HCT116 (cell line): ENCODE measurements around the gene COMMD9. TPM values are rescaled to one million over a fixed set of nuclear protein-coding genes. Genes with fewer than 3 reads are reported as not detected.
A peak's percentile ranks its signal among the peaks of the same experiment; 100 is the strongest.

Source experiments
- ATAC-seq: fragments of 200-7000 bp; cut with Tn5 transposase; 2 replicates; pipeline ENCODE4 v1.9.1; 2020; ENCODE audit warnings: mild to moderate bottlenecking, moderate library complexity
- BruUV-seq: library from RNA; stranded (reverse); fragments of 400-500 nt; replicated peaks from 2 replicates; lab custom pipeline; 2021; lab: Mats Ljungman, UMichigan
- CTCF ChIA-PET: fragments of 300-600 bp; sonication (Branson Sonifier 250); formaldehyde crosslinking; loops from one replicate; lab custom pipeline; 2021; ENCODE audit warnings: antibody characterized with exemption; lab: Charles Lee
- POLR2A ChIA-PET: fragments of 300-600, 350-600 bp; sonication (Branson Sonifier 250); formaldehyde crosslinking; loops from one replicate; lab custom pipeline; 2021; ENCODE audit warnings: antibody characterized with exemption; lab: Charles Lee
- RAD21 ChIA-PET, 2 experiments: fragments of 300-600 bp; sonication (Branson Sonifier 250); formaldehyde crosslinking; loops; one replicate each; lab custom pipeline; 2023; ENCODE audit warnings: low total read pairs in 2 of 2; ENCODE audit not compliant: uncharacterized antibody in 2 of 2, unreplicated experiment in 2 of 2, low non-redundant PET in 1 of 2; lab: Charles Lee
- DNase-seq: peaks from one replicate; pipeline ENCODE4 v3.0.0-alpha.2; 2010; ENCODE audit warnings: low read depth, low spot score
- H2AFZ ChIP-seq: fragments of 200-600 bp; shearing (Covaris generic), sonication (generic); 2 replicates; pipeline ENCODE4 v1.6.1; 2017; ENCODE audit warnings: low read depth, mixed run types, mixed read lengths, antibody characterized with exemption, low read length; ENCODE audit not compliant: poor library complexity, severe bottlenecking
- H3K27ac ChIP-seq: 2 replicates; pipeline ENCODE4 v1.5.1; 2012; ENCODE audit warnings: low read depth, low read length
- H3K27me3 ChIP-seq: fragments of 200-600 bp; sonication (generic); 2 replicates; pipeline ENCODE4 v1.6.1; 2016; ENCODE audit warnings: mixed run types, low read length, mixed read lengths; ENCODE audit not compliant: insufficient read depth
- H3K36me3 ChIP-seq, 2 experiments: fragments of 200-500 bp in 1 of 2; fragments of 200-600 bp in 1 of 2; sonication (Bioruptor generic) in 1 of 2; sonication (generic) in 1 of 2; 2 replicates each; pipeline versions ENCODE4 v1.5.1 to v1.6.1; 2014 to 2016; ENCODE audit warnings: low read length in 2 of 2, inconsistent platforms in 1 of 2, mixed read lengths in 1 of 2, mixed run types in 1 of 2; ENCODE audit not compliant: insufficient read depth in 2 of 2, control insufficient read depth in 1 of 2
- H3K4me1 ChIP-seq, 2 experiments: fragments of 200-600 bp in 1 of 2; sonication (generic) in 1 of 2; 2 replicates each; pipeline versions ENCODE4 v1.5.1 to v1.6.1; 2012 to 2017; ENCODE audit warnings: low read length in 2 of 2, inconsistent platforms in 1 of 2, mild to moderate bottlenecking in 1 of 2, mixed read lengths in 1 of 2, mixed run types in 1 of 2, moderate library complexity in 1 of 2; ENCODE audit not compliant: insufficient read depth in 2 of 2, control insufficient read depth in 1 of 2
- H3K4me2 ChIP-seq: fragments of 200-600 bp; sonication (generic); 2 replicates; pipeline ENCODE4 v1.6.1; 2017; ENCODE audit warnings: mixed run types, low read length, mixed read lengths
- H3K4me3 ChIP-seq, 2 experiments: fragments of 200-600 bp in 1 of 2; sonication (generic) in 1 of 2; replicated peaks in 1 of 2; 2 replicates each; pipeline ENCODE4 v1.5.1; 2011 to 2016; ENCODE audit warnings: low read length in 2 of 2, control low read depth in 1 of 2, low read depth in 1 of 2, mild to moderate bottlenecking in 1 of 2, mixed read lengths in 1 of 2, mixed run types in 1 of 2
- H3K79me2 ChIP-seq: fragments of 200-600 bp; sonication (generic); 2 replicates; pipeline ENCODE4 v1.6.1; 2017; ENCODE audit warnings: mild to moderate bottlenecking, mixed run types, low read length, moderate library complexity, mixed read lengths; ENCODE audit not compliant: insufficient read depth
- H3K9ac ChIP-seq: fragments of 200-600 bp; sonication (generic); 2 replicates; pipeline ENCODE4 v1.6.1; 2016; ENCODE audit warnings: low read length, mixed read lengths
- H3K9me2 ChIP-seq: fragments of 200-600 bp; sonication (generic), shearing (Covaris generic); 2 replicates; pipeline ENCODE4 v1.6.1; 2017; ENCODE audit warnings: mixed run types, mild to moderate bottlenecking, moderate library complexity; ENCODE audit not compliant: insufficient read depth
- H3K9me3 ChIP-seq, 2 experiments: fragments of 200-500 bp in 1 of 2; fragments of 200-600 bp in 1 of 2; sonication (Bioruptor generic) in 1 of 2; sonication (generic) in 1 of 2; 2 replicates each; pipeline ENCODE4 v1.6.1; 2014 to 2017; ENCODE audit warnings: low read length in 2 of 2, mixed read lengths in 2 of 2, inconsistent platforms in 1 of 2, low read depth in 1 of 2, mild to moderate bottlenecking in 1 of 2, mixed run types in 1 of 2, moderate library complexity in 1 of 2; ENCODE audit not compliant: control insufficient read depth in 1 of 2, insufficient read depth in 1 of 2
- H4K20me1 ChIP-seq: fragments of 200-600 bp; sonication (generic), shearing (Covaris generic); 2 replicates; pipeline ENCODE4 v1.6.1; 2017; ENCODE audit warnings: mixed run types, mild to moderate bottlenecking, moderate library complexity; ENCODE audit not compliant: insufficient read depth
- CBX3 ChIP-seq: IDR thresholded peaks from 2 replicates; pipeline ENCODE4 v1.6.1; 2012; ENCODE audit warnings: low read depth
- CEBPB ChIP-seq: IDR thresholded peaks from 2 replicates; pipeline ENCODE4 v1.6.1; 2012; ENCODE audit warnings: low read depth
- FOSL1 ChIP-seq: IDR thresholded peaks from 2 replicates; pipeline ENCODE4 v1.6.1; 2012; ENCODE audit warnings: low read depth
- JUND ChIP-seq: IDR thresholded peaks from 2 replicates; pipeline ENCODE4 v1.6.1; 2012
- POLR2A ChIP-seq: IDR thresholded peaks from 2 replicates; pipeline ENCODE4 v1.7.0; 2011; ENCODE audit warnings: borderline replicate concordance; ENCODE audit not compliant: insufficient read depth, insufficient read length; ENCODE audit errors: extremely low read depth
- POLR2AphosphoS5 ChIP-seq: IDR thresholded peaks from 2 replicates; pipeline ENCODE4 v1.6.1; 2011; ENCODE audit warnings: mild to moderate bottlenecking, low read depth, low read length, moderate library complexity
- RAD21 ChIP-seq: IDR thresholded peaks from 2 replicates; pipeline ENCODE4 v1.6.1; 2012; ENCODE audit warnings: low read depth, mild to moderate bottlenecking
- SP1 ChIP-seq: IDR thresholded peaks from 2 replicates; pipeline ENCODE4 v1.6.1; 2012; ENCODE audit warnings: low read depth
- TCF7L2 ChIP-seq: IDR thresholded peaks from 2 replicates; pipeline ENCODE4 v1.7.0; 2011; ENCODE audit warnings: borderline replicate concordance, inconsistent platforms; ENCODE audit not compliant: insufficient read depth, insufficient read length; ENCODE audit errors: extremely low read depth
- ZFX ChIP-seq: fragments of 450-650 bp; IDR thresholded peaks from 2 replicates; pipeline ENCODE4 v1.6.1; 2017
- intact Hi-C: fragments of 100-400 bp; cut with micrococcal nuclease; formaldehyde crosslinking; loops from 2 replicates; pipeline ENCODE4 v1.10.0; 2022
- total RNA-seq: library from RNA; stranded (reverse); gene quantifications from one replicate; pipeline ENCODE4 v1.2.1, GENCODE V29; 2021; ENCODE audit not compliant: unreplicated experiment
- TF ChIP-seq, protein P1 (sequence below): IDR thresholded peaks from 2 replicates; pipeline ENCODE4 v1.6.1; 2012; ENCODE audit warnings: low read depth
- TF ChIP-seq, protein P2 (sequence below), 3 experiments: fragments of 200-600 bp in 1 of 3; sonication (generic) in 1 of 3; IDR thresholded peaks in 2 of 3; conservative IDR thresholded peaks in 1 of 3; 2 replicates each; pipeline ENCODE4 v1.5.1; 2012 to 2017; ENCODE audit warnings: low read depth in 2 of 3, low read length in 2 of 3, antibody characterized with exemption in 1 of 3, borderline replicate concordance in 1 of 3, control low read depth in 1 of 3, mild to moderate bottlenecking in 1 of 3, mixed read lengths in 1 of 3, mixed run types in 1 of 3, moderate library complexity in 1 of 3; ENCODE audit not compliant: insufficient read depth in 1 of 3

COMMD9 gene
- total RNA-seq, 1 experiment from 2014 or later = 33.3 TPM

DNA sequence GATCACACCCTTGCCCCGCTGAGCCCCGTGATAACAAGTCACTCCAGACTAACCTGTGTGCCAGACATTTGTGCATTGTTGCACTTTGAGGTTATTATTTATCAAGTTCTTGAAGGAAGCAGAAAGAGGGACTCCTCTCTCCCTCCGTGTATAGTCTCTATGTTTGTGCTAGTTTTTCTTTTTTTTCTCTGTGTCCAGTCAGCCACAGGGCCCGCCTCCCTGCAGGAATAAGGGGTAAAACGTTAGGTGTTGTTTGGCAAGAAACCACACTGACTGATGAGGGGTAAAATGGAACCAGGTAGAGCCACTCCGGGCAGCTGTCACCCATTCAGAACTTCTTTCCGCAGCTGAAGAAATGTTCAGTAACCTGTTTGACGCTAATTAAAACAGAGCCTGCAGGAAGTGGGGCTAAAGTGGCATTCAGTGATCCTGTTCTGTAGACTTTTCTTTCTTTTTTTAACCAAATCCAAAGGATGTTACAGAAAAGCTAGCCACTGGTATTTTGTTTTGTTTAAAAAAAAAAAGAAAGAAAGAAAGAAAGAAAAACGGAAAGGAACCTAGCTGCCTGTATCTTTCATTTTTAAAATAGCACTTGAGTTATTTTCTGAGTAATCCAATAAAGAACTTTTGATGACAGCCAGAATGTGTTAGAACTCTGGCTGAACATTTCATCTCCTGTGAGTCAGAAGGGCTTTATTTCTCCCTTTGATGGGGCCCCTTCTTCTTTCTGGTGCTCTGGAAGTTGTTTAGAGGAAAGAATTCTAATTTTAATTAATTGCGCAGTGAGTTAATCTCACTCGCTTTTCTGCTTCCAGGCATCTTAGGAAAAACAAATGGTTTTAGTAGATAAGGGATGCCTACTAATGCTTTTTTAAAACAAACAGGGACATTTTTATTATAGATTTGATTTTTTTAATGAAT lies 58.2 kb downstream of the COMMD9 start:
- H4K20me1 ChIP-seq = no peaks in the 10 kb centered on the region
- H2AFZ ChIP-seq = no peak overlapping the region
- RAD21 ChIA-PET = no interaction called here
- no peaks in the 10 kb centered on the region for H3K79me2 ChIP-seq
- ATAC-seq (peak; percentile 40; the same call in 1 of the 2 replicates), DNase-seq (no peak)
- TSS peak; percentile 29 for BruUV-seq
- H3K9me3 ChIP-seq = no peaks in the 10 kb centered on the region
- intact Hi-C loops = no loop called here
- H3K27me3 ChIP-seq = no peaks in the 10 kb centered on the region
- TF ChIP-seq TCF7L2 (peak; percentile 94), SP1 (0 out of 2 replicates have a peak, but pooled peaks have one; percentile 34), FOSL1 (peak; percentile 57; the same call in 1 of the 2 replicates), CEBPB (no peak), JUND (peak; percentile 58)
- H3K9me2 ChIP-seq = no peaks in the 10 kb centered on the region; the same call in 1 of the 2 replicates
- H3K4me1 ChIP-seq = peaks cover 50 to 51% of the 10 kb centered on the region in 2 experiments
- peak overlapping the region; percentile 77 for H3K27ac ChIP-seq
- no peaks in the 10 kb centered on the region for H3K36me3 ChIP-seq
- H3K4me2 ChIP-seq = peak overlapping the region; percentile 46
- CTCF ChIA-PET = no interaction called here
- no peak overlapping the region for H3K9ac ChIP-seq
- peak overlapping the region in 1 of 2 experiments; percentile 23; a peak in 1 of 4 replicates for H3K4me3 ChIP-seq
- POLR2A ChIA-PET = no interaction called here

DNA sequence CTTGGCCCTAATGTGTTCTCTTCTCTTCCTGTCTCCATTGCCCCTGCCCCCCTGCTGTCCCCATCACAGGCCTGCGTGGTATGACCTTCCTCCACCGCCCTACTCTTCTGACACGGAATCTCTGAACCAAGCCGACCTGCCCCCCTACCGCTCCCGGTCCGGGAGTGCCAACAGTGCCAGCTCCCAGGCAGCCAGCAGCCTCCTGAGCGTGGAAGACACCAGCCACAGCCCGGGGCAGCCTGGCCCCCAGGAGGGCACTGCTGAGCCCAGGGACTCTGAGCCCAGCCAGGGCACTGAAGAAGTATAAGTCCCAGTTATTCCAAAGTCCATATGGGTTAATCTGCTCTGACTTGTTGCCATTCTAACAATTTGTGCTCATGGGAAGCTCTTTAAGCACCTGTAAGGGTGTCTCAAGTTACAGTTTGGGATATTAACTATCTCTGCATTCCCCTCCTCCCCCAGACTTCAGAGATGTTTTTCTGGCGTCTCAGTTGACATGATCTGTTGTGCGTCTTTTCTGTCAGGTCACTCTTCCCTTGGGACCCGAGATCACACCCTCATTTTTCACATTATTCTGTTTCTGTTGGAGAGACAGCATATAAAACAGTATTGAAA lies 60.0 kb downstream of the COMMD9 start:
- BruUV-seq = no TSS peak
- peaks cover 35 to 43% of the 10 kb centered on the region in 2 experiments for H3K4me1 ChIP-seq
- DNase-seq = no peak
- no peak overlapping the region for H3K4me3 ChIP-seq
- no peak overlapping the region for H3K4me2 ChIP-seq
- ChIA-PET CTCF (interaction anchor here (1.4 kb wide), 1 partner anchor 407 kb away, joined by 3 read pairs; no protein-coding TSS in a partner anchor), POLR2A (no interaction called here), RAD21 (no interaction called here)
- no peaks in the 10 kb centered on the region for H3K9me2 ChIP-seq
- no peaks in the 10 kb centered on the region for H3K79me2 ChIP-seq
- intact Hi-C loops = no loop called here
- ATAC-seq = no peak
- no peaks in the 10 kb centered on the region for H3K27me3 ChIP-seq
- H3K9me3 ChIP-seq = no peaks in the 10 kb centered on the region
- no peaks in the 10 kb centered on the region for H4K20me1 ChIP-seq
- no peak overlapping the region for H2AFZ ChIP-seq
- no peaks in the 10 kb centered on the region for H3K36me3 ChIP-seq
- no peak overlapping the region; the same call in 1 of the 2 replicates for H3K27ac ChIP-seq
- H3K9ac ChIP-seq = no peak overlapping the region
- no peak for TF ChIP-seq POLR2A
- TF ChIP-seq CBX3 = no peak
- no peak for TF ChIP-seq FOSL1
- TF ChIP-seq POLR2AphosphoS5 = no peak
- no peak for TF ChIP-seq ZFX
- TF ChIP-seq, protein P1, sequence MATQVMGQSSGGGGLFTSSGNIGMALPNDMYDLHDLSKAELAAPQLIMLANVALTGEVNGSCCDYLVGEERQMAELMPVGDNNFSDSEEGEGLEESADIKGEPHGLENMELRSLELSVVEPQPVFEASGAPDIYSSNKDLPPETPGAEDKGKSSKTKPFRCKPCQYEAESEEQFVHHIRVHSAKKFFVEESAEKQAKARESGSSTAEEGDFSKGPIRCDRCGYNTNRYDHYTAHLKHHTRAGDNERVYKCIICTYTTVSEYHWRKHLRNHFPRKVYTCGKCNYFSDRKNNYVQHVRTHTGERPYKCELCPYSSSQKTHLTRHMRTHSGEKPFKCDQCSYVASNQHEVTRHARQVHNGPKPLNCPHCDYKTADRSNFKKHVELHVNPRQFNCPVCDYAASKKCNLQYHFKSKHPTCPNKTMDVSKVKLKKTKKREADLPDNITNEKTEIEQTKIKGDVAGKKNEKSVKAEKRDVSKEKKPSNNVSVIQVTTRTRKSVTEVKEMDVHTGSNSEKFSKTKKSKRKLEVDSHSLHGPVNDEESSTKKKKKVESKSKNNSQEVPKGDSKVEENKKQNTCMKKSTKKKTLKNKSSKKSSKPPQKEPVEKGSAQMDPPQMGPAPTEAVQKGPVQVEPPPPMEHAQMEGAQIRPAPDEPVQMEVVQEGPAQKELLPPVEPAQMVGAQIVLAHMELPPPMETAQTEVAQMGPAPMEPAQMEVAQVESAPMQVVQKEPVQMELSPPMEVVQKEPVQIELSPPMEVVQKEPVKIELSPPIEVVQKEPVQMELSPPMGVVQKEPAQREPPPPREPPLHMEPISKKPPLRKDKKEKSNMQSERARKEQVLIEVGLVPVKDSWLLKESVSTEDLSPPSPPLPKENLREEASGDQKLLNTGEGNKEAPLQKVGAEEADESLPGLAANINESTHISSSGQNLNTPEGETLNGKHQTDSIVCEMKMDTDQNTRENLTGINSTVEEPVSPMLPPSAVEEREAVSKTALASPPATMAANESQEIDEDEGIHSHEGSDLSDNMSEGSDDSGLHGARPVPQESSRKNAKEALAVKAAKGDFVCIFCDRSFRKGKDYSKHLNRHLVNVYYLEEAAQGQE = no peak
- no peak for TF ChIP-seq JUND
- no peak for TF ChIP-seq TCF7L2
- TF ChIP-seq, protein P2, sequence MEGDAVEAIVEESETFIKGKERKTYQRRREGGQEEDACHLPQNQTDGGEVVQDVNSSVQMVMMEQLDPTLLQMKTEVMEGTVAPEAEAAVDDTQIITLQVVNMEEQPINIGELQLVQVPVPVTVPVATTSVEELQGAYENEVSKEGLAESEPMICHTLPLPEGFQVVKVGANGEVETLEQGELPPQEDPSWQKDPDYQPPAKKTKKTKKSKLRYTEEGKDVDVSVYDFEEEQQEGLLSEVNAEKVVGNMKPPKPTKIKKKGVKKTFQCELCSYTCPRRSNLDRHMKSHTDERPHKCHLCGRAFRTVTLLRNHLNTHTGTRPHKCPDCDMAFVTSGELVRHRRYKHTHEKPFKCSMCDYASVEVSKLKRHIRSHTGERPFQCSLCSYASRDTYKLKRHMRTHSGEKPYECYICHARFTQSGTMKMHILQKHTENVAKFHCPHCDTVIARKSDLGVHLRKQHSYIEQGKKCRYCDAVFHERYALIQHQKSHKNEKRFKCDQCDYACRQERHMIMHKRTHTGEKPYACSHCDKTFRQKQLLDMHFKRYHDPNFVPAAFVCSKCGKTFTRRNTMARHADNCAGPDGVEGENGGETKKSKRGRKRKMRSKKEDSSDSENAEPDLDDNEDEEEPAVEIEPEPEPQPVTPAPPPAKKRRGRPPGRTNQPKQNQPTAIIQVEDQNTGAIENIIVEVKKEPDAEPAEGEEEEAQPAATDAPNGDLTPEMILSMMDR (IDR thresholded peaks at IDR 0.05 in 2 of 3, conservative IDR thresholded peaks at IDR 0.05 in 1 of 3; ENCODE audit: borderline replicate concordance in 1 of 3, insufficient read depth in 1 of 3, low read depth in 2 of 3, low read length in 2 of 3) = no peak
- TF ChIP-seq RAD21 = no peak
- TF ChIP-seq SP1 = no peak
- no peak for TF ChIP-seq CEBPB
